GM12892 (cell line): Measurements from ENCODE around the gene TMEM201. TPM values are rescaled to one million over a fixed set of nuclear protein-coding genes. Genes with fewer than 3 reads are reported as not detected.

Source experiments
- DNase-seq: peaks from one replicate; pipeline ENCODE4 v3.0.0; 2011; ENCODE audit not compliant: insufficient read length
- FAIRE-seq: peaks from 2 replicates; lab custom pipeline; 2011; peaks lifted over from hg19 to GRCh38; lab: Jason Lieb, UNC
- POLR2A ChIP-seq: IDR thresholded peaks from 2 replicates; pipeline ENCODE4 v1.6.1; 2011; ENCODE audit warnings: low read depth, low read length, control low read depth
- POLR2AphosphoS5 ChIP-seq: IDR thresholded peaks from 2 replicates; pipeline ENCODE4 v1.6.1; 2011; ENCODE audit warnings: low read depth, low read length, control low read depth
- TAF1 ChIP-seq: IDR thresholded peaks from 2 replicates; pipeline ENCODE4 v1.6.1; 2011; ENCODE audit warnings: low read depth, mild to moderate bottlenecking, control low read depth, low read length, borderline replicate concordance
- polyA plus RNA-seq: library from polyadenylated mRNA; unstranded; fragments of >200 nt; gene quantifications from one replicate; pipeline ENCODE4 v1.2.1, GENCODE V29; 2012; ENCODE audit warnings: missing spikeins, inconsistent platforms; ENCODE audit not compliant: missing spikeins

Gene TMEM201, protein sequence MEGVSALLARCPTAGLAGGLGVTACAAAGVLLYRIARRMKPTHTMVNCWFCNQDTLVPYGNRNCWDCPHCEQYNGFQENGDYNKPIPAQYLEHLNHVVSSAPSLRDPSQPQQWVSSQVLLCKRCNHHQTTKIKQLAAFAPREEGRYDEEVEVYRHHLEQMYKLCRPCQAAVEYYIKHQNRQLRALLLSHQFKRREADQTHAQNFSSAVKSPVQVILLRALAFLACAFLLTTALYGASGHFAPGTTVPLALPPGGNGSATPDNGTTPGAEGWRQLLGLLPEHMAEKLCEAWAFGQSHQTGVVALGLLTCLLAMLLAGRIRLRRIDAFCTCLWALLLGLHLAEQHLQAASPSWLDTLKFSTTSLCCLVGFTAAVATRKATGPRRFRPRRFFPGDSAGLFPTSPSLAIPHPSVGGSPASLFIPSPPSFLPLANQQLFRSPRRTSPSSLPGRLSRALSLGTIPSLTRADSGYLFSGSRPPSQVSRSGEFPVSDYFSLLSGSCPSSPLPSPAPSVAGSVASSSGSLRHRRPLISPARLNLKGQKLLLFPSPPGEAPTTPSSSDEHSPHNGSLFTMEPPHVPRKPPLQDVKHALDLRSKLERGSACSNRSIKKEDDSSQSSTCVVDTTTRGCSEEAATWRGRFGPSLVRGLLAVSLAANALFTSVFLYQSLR
- 4.4 TPM for polyA plus RNA-seq

- no peak for TF ChIP-seq TAF1
- TF ChIP-seq POLR2AphosphoS5 = peak; percentile 47; the same call in 1 of the 2 replicates
- peak; percentile 61; the same call in 1 of the 2 replicates for TF ChIP-seq POLR2A
- peak; percentile 99 for FAIRE-seq
- peak; percentile 93 for DNase-seq
Observed at GRCh38 chr1:9588551-9589143, at the start of gene TMEM201. Gene TMEM201, plus strand, starts transcription at chr1:9588911. Its CDS starts 20 bp downstream, at chr1:9588931.

DNA sequence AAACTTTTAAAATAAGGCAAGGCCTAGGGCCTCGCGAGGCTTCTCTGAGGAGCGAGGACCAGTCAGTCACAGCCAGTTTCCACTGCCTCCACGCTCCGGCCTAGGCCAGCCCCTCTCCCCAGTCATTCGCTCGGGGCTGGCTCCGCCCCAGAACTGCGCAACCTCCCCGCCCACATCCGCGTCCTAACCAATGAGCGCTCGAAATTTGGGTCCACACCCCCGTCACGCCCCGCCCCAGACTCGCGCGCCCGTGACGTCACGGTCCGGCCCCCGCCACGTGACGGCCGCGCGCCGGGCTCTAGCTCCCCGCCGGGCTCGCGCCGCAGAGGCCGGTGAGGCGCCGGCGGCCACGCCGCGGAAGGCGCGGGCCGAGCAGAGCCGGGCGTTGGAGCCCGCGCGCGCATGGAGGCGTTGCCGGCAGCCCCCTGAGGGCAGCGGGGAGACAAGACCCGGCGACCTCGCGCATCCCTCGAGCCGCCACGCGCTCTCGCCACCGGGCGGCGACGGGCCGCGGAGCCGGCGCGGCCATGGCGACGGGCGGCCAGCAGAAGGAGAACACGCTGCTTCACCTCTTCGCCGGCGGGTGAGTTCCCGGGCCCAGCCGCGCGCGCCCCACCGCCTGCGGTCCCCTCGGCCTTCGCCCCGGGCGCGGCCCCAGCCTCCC, 49.4 kb upstream of the TMEM201 start, which contains the start of gene SLC25A33:
TSS of gene SLC25A33 (plus strand) at position 301 of the 664 bp plus-strand sequence. CDS start at position 528, 227 bp downstream.
- peak; percentile 99 for FAIRE-seq
- TF ChIP-seq TAF1 (peak; percentile 75), POLR2A (peak; percentile 95), POLR2AphosphoS5 (peak; percentile 82)
- peak; percentile 93 for DNase-seq

GRCh38 chr1:9539829-9540550, 48.7 kb upstream of the TMEM201 start:
- peak; percentile 84 for FAIRE-seq

GRCh38 chr1:9542430-9542829, 46.3 kb upstream of the TMEM201 start:
- TF ChIP-seq POLR2A (no peak), TAF1 (no peak), POLR2AphosphoS5 (no peak)
- DNase-seq = no peak
- no peak for FAIRE-seq

More at GRCh38 chr1:9539829-9540550, 48.7 kb upstream of the TMEM201 start:
- DNase-seq = peak; percentile 70
- TF ChIP-seq TAF1 (no peak), POLR2AphosphoS5 (0 out of 2 replicates have a peak, but pooled peaks have one; percentile 27), POLR2A (no peak)

GRCh38 chr1:9544926-9545325, 43.8 kb upstream of the TMEM201 start:
- FAIRE-seq = no peak
- TF ChIP-seq POLR2A = no peak
- TF ChIP-seq TAF1 = no peak
- no peak for TF ChIP-seq POLR2AphosphoS5
- DNase-seq = no peak

DNA sequence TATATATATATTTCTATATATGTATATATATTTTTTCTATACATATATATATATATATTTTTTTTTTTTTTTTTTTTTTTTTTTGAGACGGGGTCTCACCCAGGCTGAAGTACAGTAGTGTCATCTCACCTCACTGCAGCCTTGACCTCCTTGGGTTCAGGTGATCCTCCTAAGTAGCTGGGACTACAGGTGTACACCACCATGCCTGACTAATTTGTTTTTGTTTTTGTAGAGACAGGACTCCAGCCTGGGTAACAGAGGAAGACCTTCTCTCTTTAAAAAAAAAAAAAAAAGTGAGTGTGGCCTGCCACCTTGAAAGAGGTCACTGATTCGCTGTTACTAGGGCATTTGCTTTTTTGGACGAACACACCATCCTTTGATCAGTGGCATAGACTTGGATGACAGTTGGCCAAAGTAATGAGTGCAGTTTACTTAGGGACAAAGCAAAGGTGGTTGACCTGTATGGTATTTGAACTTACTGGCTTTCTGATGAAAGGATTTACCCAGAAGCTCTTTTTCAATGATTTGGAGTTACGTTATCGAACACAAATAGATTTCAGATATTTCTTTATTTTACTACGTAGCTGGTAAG, 38.7 kb upstream of the TMEM201 start:
- no peak for FAIRE-seq
- TF ChIP-seq TAF1 = no peak
- no peak for DNase-seq

DNA sequence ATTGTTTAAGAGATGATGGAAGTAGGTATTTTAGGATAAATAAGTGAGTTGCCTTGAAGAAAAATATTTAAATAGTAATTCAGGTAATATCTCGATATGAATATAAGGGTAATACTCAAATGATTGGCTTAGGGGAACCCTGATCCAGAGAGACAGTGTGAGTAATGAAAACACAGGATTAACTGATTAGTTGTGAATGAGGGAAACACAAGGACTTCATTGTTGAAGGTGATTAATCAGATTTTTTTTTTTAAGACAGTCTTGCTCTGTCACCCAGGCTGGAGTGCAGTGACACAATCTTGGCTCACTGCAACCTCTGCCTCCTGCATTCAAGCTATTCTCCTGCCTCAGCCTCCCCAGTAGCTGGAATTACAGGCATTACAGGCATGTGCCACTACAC, 36.7 kb upstream of the TMEM201 start:
- TF ChIP-seq TAF1 (no peak), POLR2AphosphoS5 (no peak), POLR2A (no peak)
- DNase-seq = no peak
- no peak for FAIRE-seq

GRCh38 chr1:9553736-9554144, 35.0 kb upstream of the TMEM201 start:
- DNase-seq = no peak
- TF ChIP-seq POLR2A (no peak), POLR2AphosphoS5 (no peak), TAF1 (no peak)
- no peak for FAIRE-seq

- DNase-seq (no peak), FAIRE-seq (no peak)
- no peak for TF ChIP-seq POLR2A
- TF ChIP-seq TAF1 = no peak
- no peak for TF ChIP-seq POLR2AphosphoS5
Observed at GRCh38 chr1:9555942-9556341, 32.8 kb upstream of the TMEM201 start.

- DNase-seq = no peak
- no peak for FAIRE-seq
- no peak for TF ChIP-seq TAF1
- no peak for TF ChIP-seq POLR2A
- TF ChIP-seq POLR2AphosphoS5 = no peak
Observed at GRCh38 chr1:9557624-9558023, 31.1 kb upstream of the TMEM201 start.
